GM12892 (cell line): ENCODE data around the gene NAV3.

Experiments used
- POLR2A ChIP-seq: IDR thresholded peaks from 2 replicates; pipeline ENCODE4 v1.6.1; 2011; ENCODE audit warnings: low read depth, low read length, control low read depth
- POLR2AphosphoS5 ChIP-seq: IDR thresholded peaks from 2 replicates; pipeline ENCODE4 v1.6.1; 2011; ENCODE audit warnings: low read depth, low read length, control low read depth

DNA sequence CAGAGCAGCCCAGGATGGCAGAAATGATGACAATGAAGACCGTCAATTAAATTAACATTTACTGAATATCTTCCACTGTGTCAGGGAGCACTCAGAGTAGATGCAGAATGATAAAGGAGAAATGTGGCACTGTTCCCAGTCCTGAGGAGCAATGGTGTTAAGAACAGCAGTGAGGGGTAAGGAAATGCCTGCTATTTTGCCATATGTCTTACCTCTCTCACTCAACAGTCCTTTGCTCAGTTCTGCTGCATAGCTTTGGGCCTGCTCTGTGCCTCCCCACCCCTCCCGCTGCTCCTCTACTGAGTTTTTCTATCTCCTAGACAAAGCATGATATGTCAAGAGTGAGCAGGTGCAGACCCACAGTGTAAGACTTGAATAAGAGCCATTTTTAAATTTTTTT, 318.8 kb downstream of the NAV3 start:
- TF ChIP-seq POLR2A: no peak
- no peak for TF ChIP-seq POLR2AphosphoS5
